Measurements from ENCODE around the gene GRIK4.
A peak's percentile ranks its signal among the peaks of the same experiment; 100 is the strongest.

GRIK4 gene

DNA sequence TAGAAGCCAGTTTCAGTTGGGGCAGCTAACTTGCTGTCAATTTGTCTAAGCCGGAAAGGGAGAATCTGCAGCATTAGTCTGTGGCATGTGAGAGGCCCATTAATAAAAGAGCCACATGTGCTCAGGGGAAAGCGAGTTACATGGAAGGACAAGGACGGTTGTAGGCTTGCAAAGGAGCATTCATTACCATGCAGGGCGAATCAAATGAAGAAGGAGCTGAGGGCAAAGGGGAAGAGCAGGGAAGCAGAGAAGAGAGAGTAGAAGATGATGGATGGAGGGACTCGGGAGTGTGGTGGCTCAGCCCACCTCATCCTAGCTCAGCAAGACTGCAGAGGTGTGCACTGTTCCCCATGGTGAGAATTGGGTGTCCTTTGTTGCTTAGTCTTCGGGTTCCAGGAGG is 359.6 kb downstream of the GRIK4 start:
- H3K36me3 Mint-ChIP-seq (ENCODE audit: insufficient read depth): no peaks in the 10 kb centered on the region
- no peak overlapping the region for H3K4me3 Mint-ChIP-seq
- H3K27me3 Mint-ChIP-seq: peaks cover 0 to 63% of the 10 kb centered on the region in 2 donors
- no peak overlapping the region for H3K27ac Mint-ChIP-seq
- ATAC-seq (replicated peaks) (no peak), DNase-seq (no peak)
- H3K4me1 Mint-ChIP-seq (ENCODE audit: low read depth in 2 of 2): peaks cover 0 to 30% of the 10 kb centered on the region in 2 donors
- peaks cover 6 to 8% of the 10 kb centered on the region in 2 donors for H3K9me3 Mint-ChIP-seq

DNA sequence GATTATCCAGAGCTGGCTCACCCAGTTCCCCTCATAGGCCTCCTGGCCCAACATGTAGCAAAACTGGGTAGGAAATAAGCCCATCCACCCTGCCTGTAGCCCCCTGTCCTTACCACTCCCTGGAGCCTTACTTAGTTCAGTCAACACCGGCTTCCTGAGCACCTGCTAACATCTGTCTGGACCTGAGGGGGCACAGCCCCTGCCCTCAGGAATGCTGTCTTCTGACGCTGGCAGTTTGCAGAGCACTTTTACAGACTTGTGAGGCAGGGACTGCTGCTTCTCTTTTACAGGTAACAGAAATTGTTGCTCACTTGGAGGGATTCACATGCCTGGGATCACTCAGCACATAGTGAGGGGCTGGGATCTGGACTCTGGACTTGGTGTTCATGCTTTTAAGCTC is 360.4 kb downstream of the GRIK4 start:
- peaks cover 0 to 24% of the 10 kb centered on the region in 2 donors for H3K4me1 Mint-ChIP-seq (ENCODE audit: low read depth in 2 of 2)

DNA sequence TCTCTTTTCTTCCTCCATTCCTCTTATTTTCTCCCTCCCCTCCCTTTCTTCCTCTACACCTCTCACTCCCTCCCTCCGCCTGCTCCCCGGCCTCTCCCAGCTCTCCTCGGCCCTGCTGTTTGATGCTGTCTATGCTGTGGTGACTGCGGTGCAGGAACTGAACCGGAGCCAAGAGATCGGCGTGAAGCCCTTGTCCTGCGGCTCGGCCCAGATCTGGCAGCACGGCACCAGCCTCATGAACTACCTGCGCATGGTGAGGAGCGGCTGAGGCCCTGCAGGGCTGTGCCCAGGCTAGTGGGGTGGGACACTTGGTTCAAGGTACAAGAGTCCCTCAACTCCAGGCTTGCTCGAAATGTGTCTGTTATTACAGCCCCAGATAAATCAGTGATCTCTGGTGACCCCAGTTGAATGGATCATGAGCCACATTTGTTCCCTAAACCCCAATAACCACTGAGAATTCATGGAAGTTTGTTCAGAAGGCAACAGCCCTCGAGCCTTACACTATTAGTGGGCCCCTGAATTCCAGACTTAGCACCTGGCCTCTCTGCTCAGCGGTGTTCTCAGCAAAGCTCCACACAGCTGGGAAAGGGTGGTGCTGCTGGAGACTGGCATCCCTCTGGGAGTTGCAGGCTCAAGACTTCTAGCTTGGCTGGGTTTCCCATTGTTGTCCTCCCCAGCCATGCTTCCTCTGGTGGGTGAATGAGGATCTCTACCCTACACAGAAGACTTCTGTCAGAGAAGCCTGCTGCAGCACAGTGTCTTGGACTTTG is 362.6 kb downstream of the GRIK4 start:
- Mint-ChIP-seq H3K4me1 (ENCODE audit: low read depth in 2 of 2) (peaks cover 0 to 8% of the 10 kb centered on the region in 2 donors), H3K36me3 (ENCODE audit: insufficient read depth) (peaks cover 4% of the 10 kb centered on the region), H3K27ac (no peak overlapping the region), H3K4me3 (no peak overlapping the region), H3K9me3 (peaks cover 8 to 13% of the 10 kb centered on the region in 2 donors), H3K27me3 (peaks cover 0 to 54% of the 10 kb centered on the region in 2 donors)
- ATAC-seq (replicated peaks) (no peak), DNase-seq (no peak)

More for the DNA sequence above, 360.4 kb downstream of the GRIK4 start:
- peaks cover 0 to 63% of the 10 kb centered on the region in 2 donors for H3K27me3 Mint-ChIP-seq
- no peak overlapping the region for H3K4me3 Mint-ChIP-seq
- no peak overlapping the region for H3K27ac Mint-ChIP-seq
- DNase-seq (no peak), ATAC-seq (replicated peaks) (no peak)
- H3K36me3 Mint-ChIP-seq (ENCODE audit: insufficient read depth): peaks cover 4% of the 10 kb centered on the region
- peaks cover 8 to 13% of the 10 kb centered on the region in 2 donors for H3K9me3 Mint-ChIP-seq

DNA sequence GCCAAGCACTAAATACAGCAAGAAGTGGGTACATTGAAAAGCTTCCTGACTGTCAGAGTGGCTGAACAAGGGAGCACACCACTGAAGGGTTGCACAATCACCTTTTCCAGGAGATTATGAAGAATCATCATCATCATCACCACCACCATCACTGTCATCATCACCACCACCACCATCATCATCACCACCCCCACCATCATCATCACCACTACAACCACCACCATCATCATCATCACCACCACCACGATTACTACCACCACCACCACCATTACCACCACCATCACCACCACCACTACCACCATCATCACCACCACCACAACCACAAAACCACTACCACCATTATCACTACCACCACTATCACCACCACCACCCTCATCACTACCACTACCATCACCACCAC is 364.4 kb downstream of the GRIK4 start:
- DNase-seq: no peak
- no peak for ATAC-seq (replicated peaks)
- H3K36me3 Mint-ChIP-seq (ENCODE audit: insufficient read depth): peaks cover 4% of the 10 kb centered on the region
- H3K4me1 Mint-ChIP-seq (ENCODE audit: low read depth in 2 of 2): no peaks in the 10 kb centered on the region
- H3K27ac Mint-ChIP-seq: peak overlapping the region in 1 of 2 donors; percentile 83
- H3K9me3 Mint-ChIP-seq: peaks cover 8 to 13% of the 10 kb centered on the region in 2 donors
- peaks cover 8 to 58% of the 10 kb centered on the region in 2 donors for H3K27me3 Mint-ChIP-seq
- H3K4me3 Mint-ChIP-seq: peak overlapping the region in 1 of 2 donors; percentile 5

DNA sequence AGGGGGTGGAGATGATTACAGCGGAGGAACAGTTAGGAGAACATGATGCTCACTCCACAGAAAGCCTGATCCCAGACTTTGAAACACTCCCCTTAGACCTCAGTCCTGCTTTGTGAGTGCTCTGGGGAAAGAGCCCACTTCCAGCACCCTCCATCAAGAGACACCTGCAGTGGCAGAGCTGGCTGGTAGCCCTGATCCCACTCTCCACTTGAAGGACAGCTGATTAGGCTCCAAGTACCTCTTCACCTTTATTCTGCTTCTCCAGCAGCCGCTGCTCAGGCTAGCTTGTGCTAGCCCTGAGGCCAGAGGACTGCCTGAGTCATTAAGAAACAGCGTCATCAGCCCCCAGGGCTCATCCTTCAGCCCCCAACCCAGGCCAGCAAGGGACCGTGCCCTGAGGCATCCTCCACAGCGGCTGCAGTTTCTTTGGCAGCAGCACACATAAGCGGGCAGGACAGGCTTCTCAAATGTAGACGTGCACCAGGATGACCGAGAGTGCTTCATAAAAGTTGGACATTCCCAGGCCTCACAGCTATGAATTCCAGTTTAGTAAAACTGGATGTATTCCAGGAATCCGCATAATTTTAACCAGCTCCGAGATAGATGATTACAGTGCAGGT is 366.3 kb downstream of the GRIK4 start:
- Mint-ChIP-seq H3K4me1 (ENCODE audit: low read depth in 2 of 2) (no peaks in the 10 kb centered on the region), H3K4me3 (no peak overlapping the region), H3K27me3 (peaks cover 23 to 59% of the 10 kb centered on the region in 2 donors), H3K36me3 (ENCODE audit: insufficient read depth) (peaks cover 4% of the 10 kb centered on the region), H3K9me3 (peaks cover 8 to 13% of the 10 kb centered on the region in 2 donors), H3K27ac (no peak overlapping the region)
- ATAC-seq (replicated peaks) (no peak), DNase-seq (no peak)

DNA sequence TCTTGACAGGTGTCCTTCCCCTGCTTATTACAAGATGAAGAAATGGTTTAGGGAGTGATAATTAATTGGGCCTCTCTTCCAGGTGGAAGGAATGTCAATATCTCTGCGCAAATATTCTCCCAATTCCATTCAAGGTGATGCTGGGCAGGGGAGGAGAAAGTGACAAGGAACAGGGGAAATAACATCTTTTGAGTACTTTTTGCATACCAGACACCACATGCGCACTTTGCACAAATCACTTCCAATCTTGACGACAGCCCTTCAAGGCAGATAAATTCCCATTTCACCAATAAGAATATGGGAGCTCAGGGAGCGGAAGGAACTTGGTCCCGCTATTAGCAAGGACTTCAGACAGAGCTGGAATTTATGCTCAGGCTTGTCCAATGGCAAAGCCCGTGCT is 367.2 kb downstream of the GRIK4 start:
- Mint-ChIP-seq H3K4me1 (ENCODE audit: low read depth in 2 of 2) (no peaks in the 10 kb centered on the region), H3K27ac (no peak overlapping the region), H3K4me3 (no peak overlapping the region), H3K36me3 (ENCODE audit: insufficient read depth) (peaks cover 4% of the 10 kb centered on the region), H3K9me3 (peaks cover 8 to 13% of the 10 kb centered on the region in 2 donors), H3K27me3 (peaks cover 32 to 59% of the 10 kb centered on the region in 2 donors)
- no peak for DNase-seq
- no peak for ATAC-seq (replicated peaks)

DNA sequence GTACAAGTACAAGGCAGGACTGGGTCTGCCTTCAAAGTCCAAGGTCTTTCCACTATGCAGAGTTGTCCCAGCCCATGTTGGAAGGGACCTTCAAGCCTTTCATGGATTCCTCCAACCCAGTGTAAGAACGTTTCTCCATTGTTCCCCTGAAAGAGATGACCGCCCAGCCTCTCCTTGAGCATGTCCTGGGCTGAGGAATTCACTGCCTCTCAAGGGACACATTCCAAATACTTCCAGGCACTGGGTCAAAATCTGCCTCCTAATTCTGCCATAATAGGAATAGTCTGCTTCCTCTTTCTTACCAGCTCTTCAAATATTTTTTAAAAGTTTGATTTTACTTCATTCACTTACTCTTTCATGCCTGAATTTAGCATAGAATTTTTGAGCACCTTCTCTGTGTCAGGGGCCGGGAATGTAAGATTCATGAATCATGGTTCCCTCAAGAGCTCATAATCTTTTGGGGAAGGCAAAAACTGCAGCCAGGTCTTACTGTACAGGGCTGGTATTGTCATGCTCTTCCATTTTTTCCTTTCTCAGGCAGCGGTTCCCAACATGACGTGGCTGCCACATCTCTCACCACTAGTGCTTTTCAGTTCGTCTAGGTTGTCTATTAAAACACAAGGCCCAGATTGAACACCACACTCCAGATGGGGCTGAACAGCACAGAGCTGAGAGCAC is 369.1 kb downstream of the GRIK4 start:
- Mint-ChIP-seq H3K4me3 (no peak overlapping the region), H3K9me3 (peaks cover 7 to 10% of the 10 kb centered on the region in 2 donors), H3K27me3 (peaks cover 32 to 68% of the 10 kb centered on the region in 2 donors), H3K4me1 (ENCODE audit: low read depth in 2 of 2) (no peaks in the 10 kb centered on the region), H3K36me3 (ENCODE audit: insufficient read depth) (peaks cover 4% of the 10 kb centered on the region), H3K27ac (no peak overlapping the region)
- no peak for DNase-seq
- no peak for ATAC-seq (replicated peaks)

DNA sequence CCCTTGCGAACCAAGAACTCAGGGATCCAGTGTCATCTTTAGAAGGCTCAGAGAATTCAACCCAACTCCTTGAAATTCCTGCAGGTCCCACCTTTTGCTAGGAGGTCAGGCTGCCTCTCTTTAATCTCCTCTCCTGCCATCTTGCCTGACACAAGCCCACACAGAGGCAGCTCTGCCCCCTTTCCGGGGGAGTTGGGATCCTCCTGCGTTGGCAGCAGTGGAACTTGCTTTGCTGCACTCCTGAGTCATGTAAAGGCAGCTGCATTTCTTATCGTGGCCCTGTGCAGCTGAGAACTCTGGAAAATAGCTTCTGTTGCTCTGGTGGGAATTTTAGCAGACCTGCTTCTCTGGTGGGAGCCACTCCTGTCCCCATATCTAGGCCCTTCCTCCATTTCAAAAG is 370.0 kb downstream of the GRIK4 start:
- Mint-ChIP-seq H3K27ac (no peak overlapping the region), H3K36me3 (ENCODE audit: insufficient read depth) (peaks cover 2% of the 10 kb centered on the region), H3K4me1 (ENCODE audit: low read depth in 2 of 2) (no peaks in the 10 kb centered on the region), H3K4me3 (no peak overlapping the region), H3K9me3 (peaks cover 0 to under 1% of the 10 kb centered on the region in 2 donors), H3K27me3 (peaks cover 32 to 68% of the 10 kb centered on the region in 2 donors)
- no peak for ATAC-seq (replicated peaks)
- DNase-seq: no peak

DNA sequence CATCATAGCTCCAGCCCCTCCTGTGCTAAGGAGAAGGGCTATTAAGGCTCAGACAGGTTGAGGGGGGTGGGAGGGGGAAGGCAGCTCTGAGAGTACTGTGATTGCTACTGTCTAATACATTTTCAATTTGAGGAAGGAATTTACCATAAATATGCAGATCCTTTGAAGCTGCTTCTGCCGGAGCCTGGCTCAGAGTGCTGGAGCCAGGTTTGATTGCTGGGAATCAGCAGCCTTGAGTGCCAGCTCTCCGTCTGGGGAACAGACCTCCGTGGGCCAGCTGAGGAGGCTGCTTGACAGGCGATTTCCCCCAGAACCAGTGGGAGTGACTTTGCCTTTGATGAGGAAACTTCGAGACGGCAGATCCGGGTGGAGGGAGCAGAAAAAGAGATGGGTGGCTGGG is 370.6 kb downstream of the GRIK4 start:
- ATAC-seq (replicated peaks): no peak
- DNase-seq: no peak
- H3K4me1 Mint-ChIP-seq (ENCODE audit: low read depth in 2 of 2): no peaks in the 10 kb centered on the region
- no peak overlapping the region for H3K4me3 Mint-ChIP-seq
- H3K9me3 Mint-ChIP-seq: no peaks in the 10 kb centered on the region
- peaks cover 32 to 70% of the 10 kb centered on the region in 2 donors for H3K27me3 Mint-ChIP-seq
- no peaks in the 10 kb centered on the region for H3K36me3 Mint-ChIP-seq (ENCODE audit: insufficient read depth)
- no peak overlapping the region for H3K27ac Mint-ChIP-seq

DNA sequence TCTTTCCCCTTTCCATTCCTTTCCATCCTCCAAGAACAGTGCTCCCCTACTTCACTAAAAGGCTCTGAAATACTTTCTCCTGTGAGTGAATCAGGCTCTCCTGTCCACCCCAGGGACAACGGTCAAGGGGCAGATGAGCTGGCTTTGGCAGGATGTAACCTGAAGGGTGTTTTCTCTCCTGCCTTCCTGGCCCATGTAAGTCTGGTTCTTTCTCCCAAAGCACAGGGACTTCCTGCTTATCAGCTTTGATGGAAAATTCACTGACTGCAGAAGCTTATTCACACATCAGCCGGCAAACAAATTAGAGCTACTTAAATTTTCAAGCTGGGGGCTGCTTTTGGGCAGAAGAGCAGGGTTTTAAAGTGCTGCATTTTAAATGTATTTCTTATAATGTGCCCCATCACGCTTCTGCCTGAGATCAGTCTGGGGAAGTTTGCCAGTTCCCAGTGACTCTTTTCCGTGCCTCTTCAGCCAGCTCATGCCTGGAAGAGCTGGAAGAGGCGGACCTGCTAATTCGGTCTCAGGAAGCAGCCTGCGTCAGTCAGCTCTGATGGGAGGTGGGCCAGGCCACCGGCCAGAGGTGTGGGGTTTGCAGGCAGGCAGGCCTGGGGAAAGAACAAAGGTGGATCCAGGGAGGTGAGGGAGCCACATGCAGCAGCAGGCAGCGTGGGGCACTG is 372.0 kb downstream of the GRIK4 start:
- DNase-seq (no peak), ATAC-seq (replicated peaks) (no peak)
- Mint-ChIP-seq H3K9me3 (no peaks in the 10 kb centered on the region), H3K36me3 (ENCODE audit: insufficient read depth) (no peaks in the 10 kb centered on the region), H3K27me3 (peaks cover 32 to 77% of the 10 kb centered on the region in 2 donors), H3K4me3 (no peak overlapping the region), H3K27ac (no peak overlapping the region), H3K4me1 (ENCODE audit: low read depth in 2 of 2) (no peaks in the 10 kb centered on the region)

DNA sequence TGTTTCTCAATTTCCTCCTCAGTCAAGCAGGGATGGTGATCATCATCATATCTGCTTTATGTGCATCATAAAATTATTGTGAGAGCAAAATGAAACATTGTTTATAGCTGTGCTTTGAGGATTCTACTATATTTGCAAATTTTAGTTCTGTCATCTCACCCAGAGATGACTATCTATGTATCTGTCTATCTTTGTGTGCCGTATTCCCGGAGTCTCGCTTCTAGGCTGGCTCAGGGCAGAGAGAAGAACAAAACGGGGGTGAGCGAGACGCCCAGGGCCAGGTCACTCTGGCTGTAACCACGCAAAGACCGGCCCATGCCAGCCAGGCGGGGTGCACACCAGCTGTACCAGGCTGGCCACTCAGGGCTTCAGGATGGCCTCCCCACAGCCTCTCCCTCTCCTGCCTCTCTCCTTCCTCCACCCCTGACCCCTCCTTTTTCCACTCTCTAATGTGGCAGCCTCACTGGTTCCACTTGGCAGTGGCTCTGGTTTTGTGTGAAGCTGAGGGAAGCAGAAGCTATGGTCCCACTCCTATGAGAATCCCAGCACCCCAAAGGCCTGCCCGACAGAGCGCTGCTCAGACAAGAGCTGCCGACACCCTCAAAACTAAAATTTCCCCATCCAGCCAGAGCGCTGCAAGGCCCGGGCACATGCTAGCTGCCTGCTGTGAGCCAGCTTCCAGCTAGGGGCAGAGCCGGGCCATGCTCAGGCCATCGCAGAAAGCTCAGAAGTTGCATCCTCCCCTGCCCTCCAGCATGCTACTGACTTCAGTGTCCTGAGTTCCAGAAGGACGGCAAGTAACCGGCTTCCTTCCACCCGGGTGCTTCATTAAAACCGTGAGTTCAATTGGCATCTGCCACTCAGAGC is 372.8 kb downstream of the GRIK4 start:
- Mint-ChIP-seq H3K4me3 (no peak overlapping the region), H3K36me3 (ENCODE audit: insufficient read depth) (no peaks in the 10 kb centered on the region), H3K27me3 (peaks cover 32 to 75% of the 10 kb centered on the region in 2 donors), H3K4me1 (ENCODE audit: low read depth in 2 of 2) (no peaks in the 10 kb centered on the region), H3K9me3 (no peaks in the 10 kb centered on the region), H3K27ac (no peak overlapping the region)
- ATAC-seq (replicated peaks): no peak
- DNase-seq: no peak

DNA sequence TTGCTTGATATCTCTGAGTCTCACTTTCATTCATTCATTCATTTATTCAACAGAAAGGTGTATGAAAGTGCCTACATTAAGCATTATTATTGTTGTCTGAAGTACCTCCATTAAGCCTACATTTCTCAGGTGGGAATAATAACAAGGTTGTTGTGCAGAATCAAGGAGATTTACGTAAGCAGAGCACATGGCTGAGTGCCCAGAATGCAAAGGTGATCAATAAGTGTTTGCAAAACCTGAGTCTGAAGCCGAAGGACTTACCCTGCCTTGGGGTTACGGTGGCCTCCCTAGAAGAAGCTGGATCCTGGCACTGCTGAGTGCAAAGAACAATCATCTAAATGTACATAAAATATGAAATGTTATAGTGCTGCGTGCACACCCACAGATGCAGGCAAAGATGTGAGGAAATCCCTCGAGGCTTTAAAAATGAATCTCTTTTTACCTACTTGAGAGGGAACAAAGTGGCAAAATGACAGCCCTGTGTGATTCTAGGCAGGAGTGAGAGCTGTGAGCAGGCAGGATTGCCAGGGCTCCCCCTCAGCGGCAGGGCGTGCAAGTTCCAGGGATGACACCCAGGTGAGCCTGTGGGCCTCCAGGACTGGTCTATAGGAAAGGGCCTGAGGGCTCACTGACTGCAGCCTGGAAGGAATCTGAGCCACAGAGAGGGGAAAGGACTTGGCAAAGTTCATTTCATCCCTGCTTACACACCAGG is 379.2 kb downstream of the GRIK4 start:
- DNase-seq: no peak
- Mint-ChIP-seq H3K27me3 (peaks cover 6 to 55% of the 10 kb centered on the region in 2 donors), H3K4me3 (no peak overlapping the region), H3K36me3 (ENCODE audit: insufficient read depth) (no peaks in the 10 kb centered on the region), H3K9me3 (no peaks in the 10 kb centered on the region), H3K27ac (no peak overlapping the region), H3K4me1 (ENCODE audit: low read depth in 2 of 2) (peaks cover 0 to 2% of the 10 kb centered on the region in 2 donors)
- ATAC-seq (replicated peaks): no peak
